Prostate gland (tissue), 2 donors: ENCODE results near the gene RBPJ. TPM values are rescaled to one million over a fixed set of nuclear protein-coding genes. Genes with fewer than 3 reads are reported as not detected.

Experiments
- DNase-seq: peaks from one replicate; pipeline ENCODE4 v3.0.0-alpha.2; 2019; ENCODE audit warnings: low spot score
- H3K27ac ChIP-seq, 2 donors: fragments of 200-600 bp; sonication (generic); 2 replicates each; pipeline ENCODE4 v1.5.1; 2017 to 2019
- H3K27me3 ChIP-seq: fragments of 200-600 bp; sonication (generic); replicated peaks from 2 replicates; pipeline ENCODE4 v1.5.1; 2019; ENCODE audit not compliant: insufficient read depth
- H3K36me3 ChIP-seq, 2 donors: fragments of 200-600 bp; sonication (generic); 1 replicate in 1 of 2; 2 replicates in 1 of 2; pipeline versions ENCODE4 v1.5.1 to v1.8.1; 2017 to 2019
- H3K4me1 ChIP-seq: fragments of 200-600 bp; sonication (generic); replicated peaks from 2 replicates; pipeline ENCODE4 v1.5.1; 2019
- H3K4me3 ChIP-seq, 2 donors: fragments of 200-600 bp; sonication (generic); 2 replicates each; pipeline ENCODE4 v1.5.1; 2017 to 2019
- H3K9me3 ChIP-seq: fragments of 200-600 bp; sonication (generic); 2 replicates; pipeline ENCODE4 v1.5.1; 2017
- CTCF ChIP-seq, 4 experiments: fragments of 200-600 bp in 2 of 4; fragments of 450-650 bp in 2 of 4; sonication (generic) in 2 of 4; IDR thresholded peaks; 1 replicate in 3 of 4; 2 replicates in 1 of 4; pipeline ENCODE4 v1.5.1; 2016 to 2019; ENCODE audit warnings: antibody characterized with exemption in 4 of 4, mild to moderate bottlenecking in 2 of 4, moderate library complexity in 2 of 4
- POLR2A ChIP-seq: fragments of 450-650 bp; IDR thresholded peaks from one replicate; pipeline ENCODE4 v1.6.1; 2016; ENCODE audit warnings: antibody characterized with exemption, mild to moderate bottlenecking
- POLR2AphosphoS5 ChIP-seq: sonication (generic); formaldehyde crosslinking; IDR thresholded peaks from one replicate; pipeline ENCODE4 v1.6.1; 2017; ENCODE audit warnings: antibody characterized with exemption
- WGBS: methylation state at CpG from one replicate; pipeline ENCODE4 v1.1.5; 2018; 5-methylcytosine and 5-hydroxymethylcytosine counted together
- intact Hi-C: fragments of 100-400 bp; cut with DNase I; formaldehyde crosslinking; loops from one replicate; pipeline ENCODE4 v1.14.2; 2022
- total RNA-seq, 2 donors: library from RNA; depleted of rRNA; stranded (reverse); fragments of >200 nt; gene quantifications; one replicate each; pipeline ENCODE4 v1.1.0, GENCODE V29; 2016

The RBPJ gene
- total RNA-seq, 2 donors from 2014 or later, result 36.0 to 130 TPM

DNA sequence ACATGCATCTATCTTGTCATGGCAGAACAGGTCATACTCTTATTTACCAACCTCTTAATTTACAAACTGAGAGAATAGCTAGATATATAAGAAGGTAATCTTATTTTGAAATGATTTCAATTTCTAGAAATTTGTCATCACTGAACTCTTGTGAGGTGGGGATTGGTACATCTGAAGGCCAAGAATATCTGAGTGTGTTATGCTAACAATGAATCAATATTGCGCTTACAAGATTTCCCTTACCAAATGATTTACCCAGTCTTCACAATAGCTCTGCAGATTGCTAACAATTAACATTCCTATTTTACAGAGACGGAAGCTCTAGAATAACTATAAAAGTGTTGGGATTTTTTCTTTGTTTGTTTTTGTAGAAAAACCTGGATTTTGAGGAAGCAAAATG is 48.3 kb downstream of the RBPJ start:
- peaks cover 4% of the 10 kb centered on the region for H3K4me1 ChIP-seq
- H3K9me3 ChIP-seq, result no peaks in the 10 kb centered on the region
- intact Hi-C loops, result no loop called here
- no peak overlapping the region for H3K4me3 ChIP-seq
- no peak for DNase-seq
- no peaks in the 10 kb centered on the region for H3K36me3 ChIP-seq
- TF ChIP-seq CTCF (IDR thresholded peaks at IDR 0.05), result no peak
- no peak for TF ChIP-seq POLR2AphosphoS5
- TF ChIP-seq POLR2A, result no peak
- H3K27me3 ChIP-seq, result no peaks in the 10 kb centered on the region
- H3K27ac ChIP-seq, result no peak overlapping the region
- 84% methylated on average over 2 of the region's 2 CpGs for WGBS

DNA sequence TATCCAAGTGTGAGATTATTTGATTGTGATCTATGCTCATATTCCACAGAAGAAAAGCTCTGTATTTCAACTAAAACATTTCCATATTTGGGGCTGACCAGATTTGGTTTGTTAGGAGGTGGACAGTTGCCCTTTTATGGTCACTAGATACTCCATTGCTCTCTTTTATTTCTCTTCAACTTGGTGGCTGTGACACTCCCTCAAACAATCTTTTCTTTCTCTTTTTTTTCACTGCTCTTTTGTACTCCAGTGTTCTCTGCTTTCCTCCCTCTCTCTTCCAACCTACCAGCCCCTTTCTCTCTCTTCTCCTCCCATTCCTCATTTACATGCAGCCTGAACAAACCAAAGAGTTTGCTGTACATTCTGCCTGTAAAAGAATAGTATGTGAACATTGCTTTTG is 48.8 kb downstream of the RBPJ start:
- TF ChIP-seq POLR2A (no peak), POLR2AphosphoS5 (no peak), CTCF (IDR thresholded peaks at IDR 0.05) (no peak)
- no peak for DNase-seq
- Histone ChIP-seq H3K27ac (no peak overlapping the region), H3K4me1 (peaks cover 4% of the 10 kb centered on the region), H3K9me3 (no peaks in the 10 kb centered on the region), H3K36me3 (no peaks in the 10 kb centered on the region), H3K27me3 (no peaks in the 10 kb centered on the region), H3K4me3 (no peak overlapping the region)
- intact Hi-C loops, result no loop called here

DNA sequence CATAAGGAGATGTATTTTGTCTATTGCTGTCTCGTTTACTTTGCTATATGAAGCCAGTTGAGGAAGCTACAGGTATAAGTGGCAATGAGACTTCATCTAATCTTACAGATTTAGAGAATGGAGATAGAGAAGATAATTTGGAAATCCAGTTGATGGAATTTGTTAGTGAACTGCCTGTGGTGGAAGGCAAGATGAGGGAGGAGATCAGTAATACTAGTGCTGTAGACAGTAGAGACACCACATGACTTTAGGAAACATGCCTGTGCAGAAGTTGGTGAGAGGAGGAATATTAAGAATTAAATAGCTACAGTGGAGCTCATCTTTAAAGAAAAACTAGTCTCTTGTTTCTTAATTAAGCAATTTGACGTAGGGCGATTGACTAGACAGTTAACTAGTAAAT is 51.3 kb downstream of the RBPJ start:
- H3K4me3 ChIP-seq, result no peak overlapping the region
- H3K27ac ChIP-seq, result no peak overlapping the region
- intact Hi-C loops, result no loop called here
- no peak for TF ChIP-seq POLR2A
- TF ChIP-seq POLR2AphosphoS5, result no peak
- H3K36me3 ChIP-seq, result no peaks in the 10 kb centered on the region
- no peaks in the 10 kb centered on the region for H3K27me3 ChIP-seq
- peaks cover 4% of the 10 kb centered on the region for H3K4me1 ChIP-seq
- WGBS, result 83% methylated on average over 3 of the region's 3 CpGs
- no peaks in the 10 kb centered on the region for H3K9me3 ChIP-seq
- DNase-seq, result no peak

DNA sequence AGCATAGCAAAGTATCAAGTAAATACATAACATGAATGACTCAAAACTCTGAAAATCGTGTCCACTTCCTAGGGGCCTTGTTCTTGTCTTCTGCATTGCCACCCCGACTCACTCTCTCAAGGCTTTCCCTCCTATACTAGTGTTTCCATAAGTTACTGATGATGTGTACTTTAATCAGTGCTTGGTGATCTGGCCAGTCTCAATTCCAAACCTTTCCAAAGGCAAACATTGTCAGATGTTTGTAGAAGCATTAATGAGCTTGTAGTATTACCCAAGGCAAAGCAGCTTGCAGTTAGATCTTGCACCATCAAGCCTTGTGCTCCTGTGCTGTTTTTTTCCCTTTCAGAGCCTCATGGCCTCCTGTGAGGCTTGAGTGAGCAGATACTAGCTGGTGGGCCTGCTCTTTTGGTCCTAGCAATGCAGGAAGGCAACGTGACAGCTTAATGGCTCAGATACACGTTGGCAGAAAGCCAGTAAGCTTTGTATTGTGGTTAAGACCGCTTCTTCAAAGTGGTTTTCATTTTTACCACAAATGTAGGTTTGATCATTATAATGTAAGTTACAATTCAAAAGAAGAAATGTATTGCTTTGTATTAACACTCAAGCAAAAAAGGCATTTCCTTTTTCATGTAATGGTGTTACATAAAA is 51.8 kb downstream of the RBPJ start:
- 36% methylated on average over 5 of the region's 5 CpGs for WGBS
- Histone ChIP-seq H3K36me3 (no peaks in the 10 kb centered on the region), H3K27me3 (no peaks in the 10 kb centered on the region), H3K4me3 (no peak overlapping the region), H3K4me1 (peaks cover 4% of the 10 kb centered on the region), H3K9me3 (no peaks in the 10 kb centered on the region), H3K27ac (no peak overlapping the region)
- intact Hi-C loops, result no loop called here
- TF ChIP-seq CTCF (IDR thresholded peaks at IDR 0.05) (no peak), POLR2AphosphoS5 (peak; percentile 65)
- peak; percentile 19 for DNase-seq

DNA sequence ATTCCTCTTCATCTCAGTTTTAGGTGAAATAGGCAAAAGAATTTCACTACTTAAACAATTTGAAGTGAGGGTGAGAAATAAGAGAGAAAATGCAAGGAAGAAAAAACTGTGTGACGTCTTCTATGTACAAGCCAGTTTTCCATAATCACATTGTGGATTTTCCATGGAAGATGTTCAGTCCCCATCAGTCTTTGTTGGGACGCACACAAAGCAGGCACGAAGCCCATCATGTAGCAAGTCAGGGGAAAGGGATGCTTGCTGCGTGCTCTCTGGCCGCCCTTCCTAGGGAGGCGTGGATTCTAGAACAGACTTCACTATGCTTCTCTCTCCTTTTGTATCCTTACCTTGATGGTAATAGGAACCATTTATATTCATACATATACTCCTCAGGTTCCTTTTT is 54.7 kb downstream of the RBPJ start:
- no peak for DNase-seq
- intact Hi-C loops, result no loop called here
- no peaks in the 10 kb centered on the region for H3K36me3 ChIP-seq
- 99% methylated on average over 6 of the region's 6 CpGs for WGBS
- no peak overlapping the region for H3K4me3 ChIP-seq
- no peaks in the 10 kb centered on the region for H3K27me3 ChIP-seq
- TF ChIP-seq POLR2A (no peak), POLR2AphosphoS5 (no peak), CTCF (IDR thresholded peaks at IDR 0.05) (no peak)
- no peak overlapping the region for H3K27ac ChIP-seq
- peaks cover 4% of the 10 kb centered on the region for H3K4me1 ChIP-seq
- no peaks in the 10 kb centered on the region for H3K9me3 ChIP-seq
